Measurements from ENCODE around the gene TCF7L1.

Gene TCF7L1

DNA sequence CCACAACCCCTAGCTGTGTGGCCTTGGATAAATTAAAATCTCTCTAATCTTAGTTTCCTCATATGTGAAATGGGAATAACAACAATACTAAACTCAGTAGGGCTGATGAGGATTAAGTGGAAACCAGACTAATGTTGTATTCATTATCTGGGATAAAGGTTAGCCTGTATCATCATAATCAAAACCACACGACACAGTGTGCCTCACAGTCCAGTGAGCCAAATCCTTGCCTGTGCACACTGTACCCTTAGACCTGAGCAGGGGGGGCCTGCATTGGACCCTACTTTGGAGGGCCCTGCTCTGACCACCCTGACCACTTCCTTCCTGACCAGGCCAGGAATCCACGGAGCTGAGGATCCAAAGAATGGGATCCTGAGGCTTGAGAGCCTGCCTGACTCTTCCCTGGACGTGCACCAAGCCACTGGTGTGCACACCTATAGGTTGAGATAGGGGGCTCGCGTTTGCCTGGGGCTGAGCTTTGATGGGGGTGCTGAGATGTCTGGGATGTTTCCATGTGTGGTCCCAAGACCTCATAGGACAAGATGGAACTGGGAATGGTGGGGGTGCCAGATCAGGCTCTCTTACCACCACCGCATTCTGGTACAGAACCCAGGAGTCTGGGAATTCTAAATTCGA, 124.9 kb downstream of the TCF7L1 start:
- H3K36me3 ChIP-seq (ENCODE audit: control insufficient read depth, insufficient read depth, low read length) = no peaks in the 10 kb centered on the region
- H3K27me3 ChIP-seq (ENCODE audit: control insufficient read depth, insufficient read depth, low read length, poor library complexity, severe bottlenecking) = no peaks in the 10 kb centered on the region
- WGBS, 2 experiments = 90 to 92% methylated on average over 7 of the region's 7 CpGs
- no peak overlapping the region for H3K27ac ChIP-seq (ENCODE audit: insufficient read depth, low read depth, low read length, poor library complexity, severe bottlenecking)
- no peak overlapping the region for H3K4me3 ChIP-seq (ENCODE audit: insufficient read depth, low read depth, low read length)
- no peaks in the 10 kb centered on the region for H3K9me3 ChIP-seq (ENCODE audit: control insufficient read depth, low read length)
- H3K4me1 ChIP-seq (ENCODE audit: control insufficient read depth, insufficient read depth, low read length) = peaks cover 61% of the 10 kb centered on the region

DNA sequence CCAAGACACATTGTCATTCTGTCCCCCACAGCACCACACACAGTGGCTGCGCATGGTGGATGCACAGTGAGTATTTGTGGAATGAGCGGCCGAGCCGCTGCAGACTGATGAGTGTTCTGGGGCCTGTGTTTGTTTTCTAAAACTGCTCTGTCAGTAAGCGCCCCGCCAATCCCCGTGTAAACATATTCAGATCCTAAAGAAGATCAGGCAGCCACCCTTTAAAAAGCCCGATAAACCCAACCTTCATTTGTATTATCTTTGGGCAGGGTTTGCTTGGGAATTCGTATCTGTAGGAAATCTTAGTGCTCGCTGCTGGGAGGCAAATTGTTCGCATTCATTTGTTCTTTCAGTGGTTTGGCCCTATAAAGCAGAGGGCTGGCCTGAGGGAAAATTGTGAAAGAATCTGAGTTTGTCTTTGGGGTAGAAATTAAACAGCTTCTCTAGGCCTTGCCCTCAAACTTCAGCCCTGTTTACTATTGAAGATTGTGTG, 126.0 kb downstream of the TCF7L1 start:
- H3K27me3 ChIP-seq (ENCODE audit: control insufficient read depth, insufficient read depth, low read length, poor library complexity, severe bottlenecking) = no peaks in the 10 kb centered on the region
- H3K36me3 ChIP-seq (ENCODE audit: control insufficient read depth, insufficient read depth, low read length) = no peaks in the 10 kb centered on the region
- H3K4me3 ChIP-seq (ENCODE audit: insufficient read depth, low read depth, low read length) = no peak overlapping the region
- no peaks in the 10 kb centered on the region for H3K9me3 ChIP-seq (ENCODE audit: control insufficient read depth, low read length)
- WGBS, 2 experiments = 22 to 24% methylated on average over 10 to 11 of the region's 11 CpGs
- peaks cover 58% of the 10 kb centered on the region for H3K4me1 ChIP-seq (ENCODE audit: control insufficient read depth, insufficient read depth, low read length)
- peak overlapping the region; percentile 83 for H3K27ac ChIP-seq (ENCODE audit: insufficient read depth, low read depth, low read length, poor library complexity, severe bottlenecking)

DNA sequence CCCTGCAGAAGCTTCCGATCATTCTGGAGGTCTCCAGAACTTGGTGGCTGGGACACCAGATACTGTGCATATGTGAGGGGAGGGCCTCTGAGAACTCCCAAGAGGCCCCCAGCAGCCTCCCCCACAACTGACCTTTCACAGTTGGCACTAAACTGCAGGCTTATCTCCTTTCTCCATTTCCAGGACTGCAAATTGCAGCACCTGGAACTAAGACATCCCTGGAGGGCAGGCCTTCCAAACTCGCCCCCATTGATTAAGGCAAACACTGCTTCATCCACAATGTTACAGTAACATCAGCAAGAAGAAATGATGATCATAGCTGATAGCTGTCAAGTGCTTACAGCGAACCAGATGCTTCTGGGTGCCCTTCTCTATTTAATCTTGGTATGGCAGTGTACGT, 126.7 kb downstream of the TCF7L1 start:
- Histone ChIP-seq H3K27me3 (ENCODE audit: control insufficient read depth, insufficient read depth, low read length, poor library complexity, severe bottlenecking) (no peaks in the 10 kb centered on the region), H3K4me1 (ENCODE audit: control insufficient read depth, insufficient read depth, low read length) (peaks cover 57% of the 10 kb centered on the region), H3K27ac (ENCODE audit: insufficient read depth, low read depth, low read length, poor library complexity, severe bottlenecking) (no peak overlapping the region), H3K4me3 (ENCODE audit: insufficient read depth, low read depth, low read length) (no peak overlapping the region), H3K9me3 (ENCODE audit: control insufficient read depth, low read length) (no peaks in the 10 kb centered on the region), H3K36me3 (ENCODE audit: control insufficient read depth, insufficient read depth, low read length) (no peaks in the 10 kb centered on the region)
- 88 to 95% methylated on average over 4 of the region's 4 CpGs for WGBS, 2 experiments

- H3K4me1 ChIP-seq (ENCODE audit: control insufficient read depth, insufficient read depth, low read length) = peaks cover 36% of the 10 kb centered on the region
- H3K9me3 ChIP-seq (ENCODE audit: control insufficient read depth, low read length) = no peaks in the 10 kb centered on the region
- 89 to 94% methylated on average over 8 of the region's 8 CpGs for WGBS, 2 experiments
- H3K36me3 ChIP-seq (ENCODE audit: control insufficient read depth, insufficient read depth, low read length) = no peaks in the 10 kb centered on the region
- no peaks in the 10 kb centered on the region for H3K27me3 ChIP-seq (ENCODE audit: control insufficient read depth, insufficient read depth, low read length, poor library complexity, severe bottlenecking)
- no peak overlapping the region for H3K27ac ChIP-seq (ENCODE audit: insufficient read depth, low read depth, low read length, poor library complexity, severe bottlenecking)
- H3K4me3 ChIP-seq (ENCODE audit: insufficient read depth, low read depth, low read length) = no peak overlapping the region
Measured at GRCh38 chr2:85263591-85263990, 130.4 kb downstream of the TCF7L1 start.

DNA sequence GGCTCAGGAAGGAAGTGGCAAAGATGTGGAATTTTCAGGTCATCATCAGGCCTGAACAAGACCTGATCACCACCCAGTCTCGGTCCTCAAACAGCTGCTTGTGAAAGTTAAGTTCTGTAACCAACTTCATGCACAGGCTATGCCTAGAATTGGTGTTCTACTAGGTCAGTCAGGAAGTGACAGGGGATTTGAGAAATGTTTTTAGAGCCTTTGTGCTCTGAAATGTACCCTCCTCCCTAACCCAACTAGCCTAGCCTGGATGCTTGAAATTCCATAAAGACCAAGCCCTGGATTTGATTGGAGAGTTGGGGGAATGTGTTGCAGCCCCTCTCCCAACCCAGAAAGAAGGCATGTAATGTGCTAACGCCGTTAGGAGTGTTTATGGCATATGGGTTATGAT, 131.3 kb downstream of the TCF7L1 start:
- Histone ChIP-seq H3K27me3 (ENCODE audit: control insufficient read depth, insufficient read depth, low read length, poor library complexity, severe bottlenecking) (no peaks in the 10 kb centered on the region), H3K9me3 (ENCODE audit: control insufficient read depth, low read length) (no peaks in the 10 kb centered on the region), H3K4me1 (ENCODE audit: control insufficient read depth, insufficient read depth, low read length) (peaks cover 27% of the 10 kb centered on the region), H3K27ac (ENCODE audit: insufficient read depth, low read depth, low read length, poor library complexity, severe bottlenecking) (no peak overlapping the region), H3K36me3 (ENCODE audit: control insufficient read depth, insufficient read depth, low read length) (no peaks in the 10 kb centered on the region), H3K4me3 (ENCODE audit: insufficient read depth, low read depth, low read length) (no peak overlapping the region)
- WGBS, 2 experiments = 86 to 99% methylated on average over 3 of the region's 3 CpGs

DNA sequence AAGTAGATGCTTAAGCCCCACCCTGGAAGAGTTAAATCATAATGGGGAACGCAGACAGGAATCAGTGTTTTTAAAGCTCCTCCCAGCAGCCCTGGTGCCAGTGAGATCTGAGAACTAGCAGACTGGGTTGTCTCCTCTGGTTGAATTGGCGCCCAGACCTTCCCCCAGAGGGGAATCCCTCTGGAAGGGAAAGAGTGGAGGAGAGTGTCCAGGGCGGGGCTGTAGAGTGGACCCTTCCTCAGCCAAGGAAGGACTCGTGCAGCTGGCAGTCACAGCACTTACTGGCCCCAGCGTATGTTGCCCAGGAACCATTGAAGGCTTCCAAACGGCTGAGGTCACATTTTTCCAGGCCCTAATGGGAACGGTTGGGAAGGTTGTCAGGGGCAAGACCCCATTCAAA, 132.1 kb downstream of the TCF7L1 start:
- Histone ChIP-seq H3K27me3 (ENCODE audit: control insufficient read depth, insufficient read depth, low read length, poor library complexity, severe bottlenecking) (no peaks in the 10 kb centered on the region), H3K4me3 (ENCODE audit: insufficient read depth, low read depth, low read length) (no peak overlapping the region)
- WGBS, 2 experiments = 65 to 70% methylated on average over 7 of the region's 7 CpGs

DNA sequence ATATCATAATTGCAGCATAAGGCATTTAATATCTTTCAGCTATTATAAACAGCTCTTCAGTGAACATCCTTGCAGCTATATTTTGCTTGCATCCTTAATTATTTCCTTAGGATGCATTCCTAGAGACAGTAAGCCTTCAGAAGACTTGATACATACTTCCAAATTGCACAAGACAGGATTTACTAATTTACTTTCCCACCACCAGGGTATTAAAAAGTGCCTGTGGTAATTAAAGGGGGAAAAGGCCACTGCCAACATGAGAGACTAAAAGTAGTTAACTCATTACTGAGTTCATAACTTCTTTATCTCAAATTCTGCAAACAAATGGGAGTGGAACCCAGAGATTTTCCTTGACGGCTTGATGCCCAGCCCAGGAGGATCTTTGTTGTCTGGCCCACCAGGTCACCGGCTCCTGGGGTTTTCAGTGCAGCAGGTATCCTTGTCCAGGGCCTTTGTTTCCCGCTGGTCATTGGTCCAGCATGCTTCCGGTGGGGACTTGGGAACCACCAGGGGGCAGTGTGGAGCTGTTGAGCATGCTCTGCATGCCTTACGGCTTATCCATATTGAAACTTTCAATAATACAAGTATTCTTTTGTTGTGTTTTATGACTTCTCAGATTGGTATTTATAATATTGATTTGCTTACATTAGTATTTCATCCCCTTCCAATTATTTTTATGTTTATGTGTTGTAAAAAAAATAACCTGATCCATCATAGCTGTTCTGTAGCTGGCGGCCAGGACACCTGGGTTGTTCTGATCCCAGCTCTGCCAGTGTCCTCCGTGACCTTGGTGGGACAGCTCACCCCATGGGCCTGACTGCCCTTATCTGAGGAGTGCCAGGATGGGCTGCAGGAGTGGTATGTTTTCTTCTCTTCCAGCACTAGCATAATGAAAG, 133.2 kb downstream of the TCF7L1 start:
- no peak overlapping the region for H3K27ac ChIP-seq (ENCODE audit: insufficient read depth, low read depth, low read length, poor library complexity, severe bottlenecking)
- H3K9me3 ChIP-seq (ENCODE audit: control insufficient read depth, low read length) = no peaks in the 10 kb centered on the region
- peaks cover 21% of the 10 kb centered on the region for H3K4me1 ChIP-seq (ENCODE audit: control insufficient read depth, insufficient read depth, low read length)
- 45 to 47% methylated on average over 6 of the region's 7 CpGs for WGBS, 2 experiments
- no peak overlapping the region for H3K4me3 ChIP-seq (ENCODE audit: insufficient read depth, low read depth, low read length)
- H3K36me3 ChIP-seq (ENCODE audit: control insufficient read depth, insufficient read depth, low read length) = no peaks in the 10 kb centered on the region
- no peaks in the 10 kb centered on the region for H3K27me3 ChIP-seq (ENCODE audit: control insufficient read depth, insufficient read depth, low read length, poor library complexity, severe bottlenecking)

More for the DNA sequence above, 132.1 kb downstream of the TCF7L1 start:
- Histone ChIP-seq H3K36me3 (ENCODE audit: control insufficient read depth, insufficient read depth, low read length) (no peaks in the 10 kb centered on the region), H3K27ac (ENCODE audit: insufficient read depth, low read depth, low read length, poor library complexity, severe bottlenecking) (no peak overlapping the region), H3K9me3 (ENCODE audit: control insufficient read depth, low read length) (no peaks in the 10 kb centered on the region), H3K4me1 (ENCODE audit: control insufficient read depth, insufficient read depth, low read length) (peaks cover 21% of the 10 kb centered on the region)

DNA sequence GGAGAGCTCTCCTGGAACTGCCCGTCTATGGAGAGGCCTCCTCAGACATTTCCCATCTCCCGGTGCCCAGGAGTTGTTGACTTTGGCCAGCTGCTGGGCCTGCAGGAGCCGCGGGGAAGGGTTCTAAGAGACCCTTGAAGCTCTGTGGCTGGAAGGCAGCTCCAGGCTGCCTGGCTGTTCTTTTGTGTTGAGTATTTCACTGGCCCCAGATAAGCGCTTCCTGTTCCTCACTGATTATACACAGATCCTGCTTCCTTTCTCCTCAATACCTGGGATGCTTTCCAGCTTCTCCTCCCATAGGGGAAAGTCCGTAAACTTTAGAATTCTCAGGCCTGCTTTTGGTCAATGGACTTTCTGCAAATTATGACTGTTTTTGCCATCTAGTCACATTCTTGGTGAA, 136.8 kb downstream of the TCF7L1 start:
- no peaks in the 10 kb centered on the region for H3K9me3 ChIP-seq (ENCODE audit: control insufficient read depth, low read length)
- no peaks in the 10 kb centered on the region for H3K36me3 ChIP-seq (ENCODE audit: control insufficient read depth, insufficient read depth, low read length)
- peaks cover 6% of the 10 kb centered on the region for H3K4me1 ChIP-seq (ENCODE audit: control insufficient read depth, insufficient read depth, low read length)
- no peak overlapping the region for H3K4me3 ChIP-seq (ENCODE audit: insufficient read depth, low read depth, low read length)
- no peaks in the 10 kb centered on the region for H3K27me3 ChIP-seq (ENCODE audit: control insufficient read depth, insufficient read depth, low read length, poor library complexity, severe bottlenecking)
- WGBS, 2 experiments = 79 to 80% methylated on average over 6 of the region's 6 CpGs
- no peak overlapping the region for H3K27ac ChIP-seq (ENCODE audit: insufficient read depth, low read depth, low read length, poor library complexity, severe bottlenecking)

GRCh38 chr2:85272357-85272756, 139.2 kb downstream of the TCF7L1 start:
- Histone ChIP-seq H3K27me3 (ENCODE audit: control insufficient read depth, insufficient read depth, low read length, poor library complexity, severe bottlenecking) (no peaks in the 10 kb centered on the region), H3K9me3 (ENCODE audit: control insufficient read depth, low read length) (no peaks in the 10 kb centered on the region), H3K4me3 (ENCODE audit: insufficient read depth, low read depth, low read length) (no peak overlapping the region), H3K4me1 (ENCODE audit: control insufficient read depth, insufficient read depth, low read length) (peaks cover 2% of the 10 kb centered on the region), H3K36me3 (ENCODE audit: control insufficient read depth, insufficient read depth, low read length) (no peaks in the 10 kb centered on the region), H3K27ac (ENCODE audit: insufficient read depth, low read depth, low read length, poor library complexity, severe bottlenecking) (no peak overlapping the region)
- 89 to 90% methylated on average over 6 of the region's 6 CpGs for WGBS, 2 experiments

Measured in ectodermal cell (in vitro differentiated cells).